Breast epithelium (tissue), 3 donors: ENCODE measurements around the gene PMPCA.

Experiments used
- CTCF ChIP-seq, 3 donors: fragments of 450-650 bp; IDR thresholded peaks; one replicate each; pipeline ENCODE4 v1.5.1; 2016 to 2017; ENCODE audit warnings: antibody characterized with exemption in 3 of 3, mild to moderate bottlenecking in 3 of 3, moderate library complexity in 3 of 3
- POLR2A ChIP-seq: fragments of 450-650 bp; IDR thresholded peaks from one replicate; pipeline ENCODE4 v1.6.1; 2016; ENCODE audit warnings: antibody characterized with exemption, mild to moderate bottlenecking, moderate library complexity

GRCh38 chr9:136455043-136456002 is 44.9 kb downstream of the PMPCA start:
- no peak for TF ChIP-seq CTCF (IDR thresholded peaks at IDR 0.05)
- no peak for TF ChIP-seq POLR2A
